Measurements from ENCODE around the gene SLCO3A1.

DNA sequence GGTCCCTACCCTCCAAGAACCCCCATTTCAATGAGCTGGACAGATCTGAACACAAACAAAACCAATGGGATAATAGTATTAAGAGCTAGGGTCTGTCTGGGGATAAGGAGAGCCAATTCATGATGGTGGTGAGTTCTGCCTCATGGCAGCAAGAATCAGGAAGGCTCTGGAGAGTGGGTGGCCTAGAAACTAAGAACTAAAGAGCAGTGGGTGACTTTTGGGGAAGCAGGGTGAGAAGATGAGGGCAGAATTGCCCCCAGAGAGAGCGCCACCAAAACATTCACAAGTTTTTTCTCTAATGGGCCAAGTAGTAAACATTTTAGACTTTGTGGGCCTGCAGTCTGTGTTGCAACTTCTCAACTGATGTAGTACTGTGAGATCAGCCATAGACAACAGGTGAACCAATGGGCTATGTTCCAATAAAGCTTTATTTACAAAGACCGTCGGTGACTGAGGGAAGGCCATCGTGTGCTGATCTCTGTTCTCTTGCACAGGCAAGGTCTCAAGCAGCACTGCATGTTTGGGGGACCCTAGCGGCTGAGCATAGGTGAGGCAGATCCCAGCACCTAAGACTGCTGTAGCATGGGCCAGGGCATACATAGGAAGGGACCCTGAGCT is 314.7 kb downstream of the SLCO3A1 start:
- TF ChIP-seq CTCF (conservative IDR thresholded peaks at IDR 0.05; ENCODE audit: low read length) (no peak), EZH2phosphoT487 (IDR thresholded peaks at IDR 0.05; ENCODE audit: borderline replicate concordance) (no peak)

Measured in Loucy (cell line).